Thyroid gland (tissue), 4 donors: ENCODE measurements around the gene ZNF724. TPM values are rescaled to one million over a fixed set of nuclear protein-coding genes. Genes with fewer than 3 reads are reported as not detected.

Experiments used
- DNase-seq, 2 donors: peaks; one replicate each; pipeline ENCODE4 v3.0.0-alpha.2; 2019
- H3K27ac ChIP-seq, 3 donors: fragments of 200-600 bp; sonication (generic); 1 replicate in 2 of 3; 2 replicates in 1 of 3; pipeline ENCODE4 v1.5.1; 2016 to 2019; ENCODE audit warnings: mild to moderate bottlenecking in 1 of 3, moderate library complexity in 1 of 3
- H3K27me3 ChIP-seq: fragments of 200-600 bp; sonication (generic); one replicate; pipeline ENCODE4 v1.5.1; 2019
- H3K36me3 ChIP-seq, 2 donors: fragments of 200-600 bp; sonication (generic); one replicate each; pipeline ENCODE4 v1.5.1; 2016 to 2019
- H3K4me1 ChIP-seq, 2 donors: fragments of 200-600 bp; sonication (generic); one replicate each; pipeline ENCODE4 v1.5.1; 2017 to 2019
- H3K4me3 ChIP-seq, 3 donors: fragments of 200-600 bp; sonication (generic); replicated peaks in 1 of 3; 1 replicate in 2 of 3; 2 replicates in 1 of 3; pipeline ENCODE4 v1.5.1; 2016; ENCODE audit warnings: mild to moderate bottlenecking in 1 of 3
- H3K9me3 ChIP-seq: fragments of 200-600 bp; sonication (generic); one replicate; pipeline ENCODE4 v1.5.1; 2017
- CTCF ChIP-seq, 6 experiments: fragments of 200-600 bp in 3 of 6; fragments of 450-650 bp in 3 of 6; sonication (generic) in 3 of 6; IDR thresholded peaks; one replicate each; pipeline ENCODE4 v1.5.1; 2016 to 2019; ENCODE audit warnings: antibody characterized with exemption in 6 of 6, mild to moderate bottlenecking in 2 of 6, inconsistent platforms in 1 of 6, moderate library complexity in 1 of 6
- POLR2A ChIP-seq, 2 donors: fragments of 450-650 bp; IDR thresholded peaks; one replicate each; pipeline ENCODE4 v1.6.1; 2017; ENCODE audit warnings: antibody characterized with exemption in 2 of 2, mild to moderate bottlenecking in 2 of 2, moderate library complexity in 1 of 2
- WGBS, 2 donors: methylation state at CpG; one replicate each; pipeline ENCODE4 v1.1.5; 2017; 5-methylcytosine and 5-hydroxymethylcytosine counted together
- intact Hi-C: fragments of 100-400 bp; cut with DNase I; formaldehyde crosslinking; loops from one replicate; pipeline ENCODE4 v1.15.1; 2023
- total RNA-seq, 4 donors: library from RNA; depleted of rRNA; stranded (reverse); fragments of >200 nt; gene quantifications; one replicate each; pipeline ENCODE4 v1.2.3, GENCODE V29; 2016

Gene ZNF724
- total RNA-seq, 4 donors from 2014 or later: 1.5 to 3.1 (median 2.9) TPM

- intact Hi-C loops: loop anchor here (10.0 kb wide), 1 partner anchor 122 kb away; the partner anchor contains the start of gene ZNF91
- no peaks in the 10 kb centered on the region for H3K9me3 ChIP-seq
- peaks cover 0 to 2% of the 10 kb centered on the region in 2 donors for H3K36me3 ChIP-seq
- DNase-seq: no peak
- peak overlapping the region; percentile 90 to 99 (median 90) for H3K4me3 ChIP-seq
- H3K4me1 ChIP-seq: no peaks in the 10 kb centered on the region
- peak overlapping the region; percentile 89 to 92 (median 90) for H3K27ac ChIP-seq
- 1 to 2% methylated on average over 8 to 10 of the region's 10 CpGs for WGBS, 2 donors
- no peak for TF ChIP-seq CTCF (IDR thresholded peaks at IDR 0.05)
- TF ChIP-seq POLR2A (IDR thresholded peaks at IDR 0.05): no peak
- H3K27me3 ChIP-seq: no peaks in the 10 kb centered on the region
Observed at GRCh38 chr19:23273022-23273589, 22.9 kb upstream of the ZNF724 start.

GRCh38 chr19:23263870-23264590 lies 13.8 kb upstream of the ZNF724 start:
- no peak for DNase-seq
- WGBS, 2 donors: 94 to 97% methylated on average over 2 of the region's 2 CpGs
- intact Hi-C loops: no loop called here

GRCh38 chr19:23263396-23263795 lies 13.2 kb upstream of the ZNF724 start:
- Histone ChIP-seq H3K36me3 (peaks cover 9 to 15% of the 10 kb centered on the region in 2 donors), H3K27me3 (no peaks in the 10 kb centered on the region), H3K4me1 (no peaks in the 10 kb centered on the region), H3K9me3 (no peaks in the 10 kb centered on the region), H3K4me3 (no peak overlapping the region), H3K27ac (no peak overlapping the region)
- TF ChIP-seq POLR2A (IDR thresholded peaks at IDR 0.05) (no peak), CTCF (IDR thresholded peaks at IDR 0.05) (no peak)
- DNase-seq: no peak
- WGBS, 2 donors: 50% methylated on average over 2 of the region's 2 CpGs
- intact Hi-C loops: no loop called here

More at GRCh38 chr19:23263870-23264590, 13.8 kb upstream of the ZNF724 start:
- no peak overlapping the region for H3K27ac ChIP-seq
- no peak overlapping the region for H3K4me3 ChIP-seq
- TF ChIP-seq POLR2A (IDR thresholded peaks at IDR 0.05) (no peak), CTCF (IDR thresholded peaks at IDR 0.05) (no peak)
- H3K36me3 ChIP-seq: peaks cover 9 to 13% of the 10 kb centered on the region in 2 donors
- no peaks in the 10 kb centered on the region for H3K9me3 ChIP-seq
- H3K4me1 ChIP-seq: no peaks in the 10 kb centered on the region
- no peaks in the 10 kb centered on the region for H3K27me3 ChIP-seq

- H3K4me1 ChIP-seq: no peaks in the 10 kb centered on the region
- no peak overlapping the region for H3K27ac ChIP-seq
- H3K9me3 ChIP-seq: no peaks in the 10 kb centered on the region
- no peak for DNase-seq
- no peaks in the 10 kb centered on the region for H3K27me3 ChIP-seq
- H3K36me3 ChIP-seq: peaks cover 9 to 12% of the 10 kb centered on the region in 2 donors
- TF ChIP-seq POLR2A (IDR thresholded peaks at IDR 0.05): no peak
- no peak for TF ChIP-seq CTCF (IDR thresholded peaks at IDR 0.05)
- 97 to 99% methylated on average over 5 of the region's 5 CpGs for WGBS, 2 donors
- no peak overlapping the region for H3K4me3 ChIP-seq
- intact Hi-C loops: no loop called here
Observed at GRCh38 chr19:23262920-23263319, 12.7 kb upstream of the ZNF724 start.

- H3K4me1 ChIP-seq: no peaks in the 10 kb centered on the region
- H3K36me3 ChIP-seq: peaks cover 5% of the 10 kb centered on the region in 2 donors
- H3K27ac ChIP-seq: no peak overlapping the region
- TF ChIP-seq CTCF (IDR thresholded peaks at IDR 0.05) (no peak), POLR2A (IDR thresholded peaks at IDR 0.05) (no peak)
- no peak overlapping the region for H3K4me3 ChIP-seq
- intact Hi-C loops: no loop called here
- no peak for DNase-seq
- H3K9me3 ChIP-seq: no peaks in the 10 kb centered on the region
- 93 to 98% methylated on average over 2 to 3 of the region's 3 CpGs for WGBS, 2 donors
- H3K27me3 ChIP-seq: no peaks in the 10 kb centered on the region
Observed at GRCh38 chr19:23261496-23262020, 11.4 kb upstream of the ZNF724 start.
